Lower leg skin (tissue), 4 donors: ENCODE measurements around the gene IRF2BPL. TPM values are rescaled to one million over a fixed set of nuclear protein-coding genes. Genes with fewer than 3 reads are reported as not detected.

Experiments used
- DNase-seq, 2 donors: peaks; one replicate each; pipeline ENCODE4 v3.0.0-alpha.2; 2019; ENCODE audit warnings: low spot score in 2 of 2
- H3K4me3 ChIP-seq: fragments of 200-600 bp; sonication (generic); 2 replicates; pipeline ENCODE4 v1.5.1; 2017; ENCODE audit warnings: mild to moderate bottlenecking, low read depth; ENCODE audit not compliant: poor library complexity, severe bottlenecking
- POLR2A ChIP-seq, 2 donors: fragments of 450-650 bp; IDR thresholded peaks; one replicate each; pipeline ENCODE4 v1.6.1; 2016 to 2017; ENCODE audit warnings: antibody characterized with exemption in 2 of 2, mild to moderate bottlenecking in 1 of 2, moderate library complexity in 1 of 2
- WGBS, 2 donors: methylation state at CpG; one replicate each; pipeline ENCODE4 v1.1.5; 2018; 5-methylcytosine and 5-hydroxymethylcytosine counted together
- intact Hi-C: fragments of 100-400 bp; cut with DNase I; formaldehyde crosslinking; loops from one replicate; pipeline ENCODE4 v1.15.0; 2023; ENCODE audit warnings: low total_unique reads
- total RNA-seq, 4 donors: library from RNA; depleted of rRNA; stranded (reverse); fragments of >200 nt; gene quantifications; one replicate each; pipeline ENCODE4 v1.1.0, GENCODE V29; 2016
- TF ChIP-seq, protein P1 (sequence below), 3 donors: fragments of 450-650 bp; IDR thresholded peaks; one replicate each; pipeline ENCODE4 v1.5.1; 2016; ENCODE audit warnings: antibody characterized with exemption in 3 of 3, mild to moderate bottlenecking in 3 of 3, moderate library complexity in 2 of 3

The IRF2BPL gene
- total RNA-seq, 4 donors from 2014 or later = 64.5 to 100 (median 94.0) TPM

DNA sequence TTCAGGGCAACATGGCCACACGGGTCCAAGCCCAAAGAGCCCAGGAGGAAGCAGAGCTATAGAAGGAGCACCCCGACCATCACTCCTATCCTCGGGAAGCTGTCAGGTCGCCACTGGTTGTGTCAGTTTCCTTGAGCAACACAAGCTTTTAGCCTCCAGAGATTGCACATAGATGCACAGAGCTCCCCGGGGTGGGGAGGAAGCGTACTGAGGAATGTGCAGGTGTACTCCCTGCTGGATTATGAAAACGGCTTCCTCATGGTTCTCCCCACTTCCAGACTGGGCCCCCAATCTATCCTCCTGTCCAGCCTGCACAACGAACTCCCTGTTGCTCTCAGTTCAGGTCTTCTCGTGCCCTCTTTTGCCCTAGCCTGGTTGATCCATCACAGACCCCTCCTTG, 30.3 kb upstream of the IRF2BPL start:
- 85 to 90% methylated on average over 9 of the region's 9 CpGs for WGBS, 2 donors
- H3K4me3 ChIP-seq = no peak overlapping the region
- DNase-seq = no peak
- intact Hi-C loops = no loop called here
- TF ChIP-seq, protein P1, sequence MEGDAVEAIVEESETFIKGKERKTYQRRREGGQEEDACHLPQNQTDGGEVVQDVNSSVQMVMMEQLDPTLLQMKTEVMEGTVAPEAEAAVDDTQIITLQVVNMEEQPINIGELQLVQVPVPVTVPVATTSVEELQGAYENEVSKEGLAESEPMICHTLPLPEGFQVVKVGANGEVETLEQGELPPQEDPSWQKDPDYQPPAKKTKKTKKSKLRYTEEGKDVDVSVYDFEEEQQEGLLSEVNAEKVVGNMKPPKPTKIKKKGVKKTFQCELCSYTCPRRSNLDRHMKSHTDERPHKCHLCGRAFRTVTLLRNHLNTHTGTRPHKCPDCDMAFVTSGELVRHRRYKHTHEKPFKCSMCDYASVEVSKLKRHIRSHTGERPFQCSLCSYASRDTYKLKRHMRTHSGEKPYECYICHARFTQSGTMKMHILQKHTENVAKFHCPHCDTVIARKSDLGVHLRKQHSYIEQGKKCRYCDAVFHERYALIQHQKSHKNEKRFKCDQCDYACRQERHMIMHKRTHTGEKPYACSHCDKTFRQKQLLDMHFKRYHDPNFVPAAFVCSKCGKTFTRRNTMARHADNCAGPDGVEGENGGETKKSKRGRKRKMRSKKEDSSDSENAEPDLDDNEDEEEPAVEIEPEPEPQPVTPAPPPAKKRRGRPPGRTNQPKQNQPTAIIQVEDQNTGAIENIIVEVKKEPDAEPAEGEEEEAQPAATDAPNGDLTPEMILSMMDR (IDR thresholded peaks at IDR 0.05) = no peak
- no peak for TF ChIP-seq POLR2A (IDR thresholded peaks at IDR 0.05)

DNA sequence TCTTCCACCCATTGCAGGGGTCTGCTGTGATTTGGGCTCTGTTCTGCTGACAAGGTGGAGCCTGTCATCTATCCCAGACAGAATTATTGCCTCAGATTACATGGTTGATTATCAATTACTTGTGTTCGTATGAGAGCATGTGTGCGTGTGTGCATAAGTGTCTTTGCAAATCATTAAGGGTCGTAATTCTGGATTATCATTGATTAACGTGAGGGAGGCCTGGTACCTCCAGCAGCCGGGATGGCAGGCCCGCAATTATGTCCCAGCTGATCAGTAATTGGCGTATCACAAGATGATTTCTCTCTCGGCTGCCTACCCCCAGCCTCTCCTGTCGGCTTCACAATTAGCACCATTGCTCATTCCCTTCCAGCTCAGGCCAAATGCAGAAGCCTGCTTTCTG, 29.6 kb upstream of the IRF2BPL start:
- TF ChIP-seq, protein P1 (IDR thresholded peaks at IDR 0.05) = no peak
- H3K4me3 ChIP-seq = no peak overlapping the region
- no peak for DNase-seq
- WGBS, 2 donors = 86 to 91% methylated on average over 9 of the region's 9 CpGs
- intact Hi-C loops = no loop called here

DNA sequence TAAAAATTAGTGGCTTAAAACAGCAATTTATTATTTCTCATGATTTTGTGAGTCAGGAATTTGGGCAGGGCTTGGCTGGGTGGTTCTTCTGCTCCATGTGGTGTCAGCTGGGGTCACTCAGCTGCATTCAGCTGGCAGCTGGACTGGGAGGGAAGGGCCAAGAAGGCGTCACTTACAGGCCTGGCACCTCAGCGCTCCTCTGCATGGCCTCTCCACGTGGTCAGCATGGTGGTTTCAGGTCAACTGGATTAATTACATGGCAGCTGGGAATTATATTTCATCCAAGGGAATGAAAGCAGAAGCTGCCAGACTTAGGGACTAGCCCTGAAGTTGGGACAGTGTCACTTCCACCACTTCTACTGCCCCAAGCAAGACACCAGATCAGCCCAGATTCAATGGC, 27.5 kb upstream of the IRF2BPL start:
- no peak overlapping the region for H3K4me3 ChIP-seq
- no peak for DNase-seq
- intact Hi-C loops = no loop called here
- 71 to 82% methylated on average over 3 of the region's 3 CpGs for WGBS, 2 donors
- no peak for TF ChIP-seq POLR2A (IDR thresholded peaks at IDR 0.05)
- TF ChIP-seq, protein P1 (IDR thresholded peaks at IDR 0.05) = no peak

DNA sequence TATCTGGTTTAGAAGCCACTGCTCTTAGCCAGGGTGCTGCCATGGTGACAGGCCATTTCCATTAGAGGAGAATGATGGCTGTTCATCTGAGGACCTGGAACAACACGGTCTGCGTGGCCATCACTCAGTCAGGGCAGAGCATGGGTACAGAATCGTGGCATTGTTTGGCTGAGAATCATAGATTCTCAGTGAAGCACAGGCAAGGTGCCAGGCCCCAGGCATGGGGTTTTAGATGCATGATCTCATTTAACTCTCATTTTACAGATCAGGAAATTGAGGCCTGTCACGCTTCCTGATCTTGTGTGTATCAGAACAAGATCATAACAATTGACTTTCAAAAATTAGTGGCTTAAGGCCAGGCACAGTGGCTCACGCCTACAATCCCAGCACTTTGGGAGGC, 26.8 kb upstream of the IRF2BPL start:
- DNase-seq = no peak
- WGBS, 2 donors = 74 to 77% methylated on average over 5 of the region's 5 CpGs
- H3K4me3 ChIP-seq = no peak overlapping the region
- intact Hi-C loops = no loop called here
- TF ChIP-seq, protein P1 (IDR thresholded peaks at IDR 0.05) = no peak
- TF ChIP-seq POLR2A (IDR thresholded peaks at IDR 0.05) = no peak

DNA sequence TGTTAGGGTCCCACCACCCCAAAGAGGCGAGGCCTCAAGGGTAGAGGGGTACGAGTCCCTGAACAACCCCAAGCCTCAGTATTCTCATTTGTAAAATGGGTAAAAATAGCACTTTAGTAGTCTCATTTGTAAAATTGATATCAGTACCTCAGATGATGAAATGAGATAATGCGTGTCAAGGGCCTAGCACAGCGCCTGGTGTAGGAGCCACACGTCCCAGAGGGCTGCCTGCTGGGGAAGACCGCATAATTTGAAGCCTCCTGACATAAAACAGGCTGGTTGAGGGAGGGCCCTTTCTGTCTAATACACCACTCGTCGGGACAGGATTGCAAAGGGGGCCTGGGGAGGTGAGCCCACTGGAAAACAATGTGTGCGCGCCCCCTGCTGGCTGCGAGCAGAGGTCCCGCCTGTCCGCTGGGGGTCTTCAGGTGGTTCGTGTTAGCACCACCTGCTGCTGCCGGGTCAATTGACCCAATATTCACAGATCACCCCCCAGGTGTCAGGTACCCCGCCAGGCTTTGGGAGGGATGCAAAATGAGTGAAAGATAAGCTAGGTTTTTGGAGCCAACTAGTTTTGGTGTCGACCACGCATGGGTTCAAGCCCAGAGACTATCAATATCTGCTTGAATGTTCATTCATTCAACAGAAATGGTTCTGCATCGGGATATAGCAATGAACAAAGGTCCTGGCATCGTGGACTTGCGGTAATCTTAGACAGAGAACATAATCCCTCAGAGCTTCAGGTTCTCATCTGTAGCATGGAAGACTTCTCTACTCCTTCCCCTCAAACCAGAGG, 24.7 kb upstream of the IRF2BPL start:
- intact Hi-C loops = no loop called here
- no peak for TF ChIP-seq POLR2A (IDR thresholded peaks at IDR 0.05)
- TF ChIP-seq, protein P1 (IDR thresholded peaks at IDR 0.05) = peak in 1 of 3 donors; percentile 84
- no peak for DNase-seq
- 41 to 43% methylated on average over 21 of the region's 21 CpGs for whole genome bisulfite sequencing, 2 donors
- H3K4me3 ChIP-seq = no peak overlapping the region
